Right atrium auricular region (tissue), 2 donors: ENCODE data around the gene RAD51B. TPM values are rescaled to one million over a fixed set of nuclear protein-coding genes. Genes with fewer than 3 reads are reported as not detected.
A peak's percentile ranks its signal among the peaks of the same experiment; 100 is the strongest.

Experiments
- DNase-seq: peaks from one replicate; pipeline ENCODE4 v3.0.0-alpha.2; 2019; ENCODE audit warnings: low spot score
- H3K27ac ChIP-seq, 2 donors: fragments of 200-600 bp; sonication (generic); 1 replicate in 1 of 2; 2 replicates in 1 of 2; pipeline ENCODE4 v1.5.1; 2016 to 2019
- H3K27me3 ChIP-seq, 2 donors: fragments of 200-600 bp; sonication (generic); one replicate each; pipeline versions ENCODE4 v1.5.1 to v1.6.0; 2017 to 2019
- H3K36me3 ChIP-seq: fragments of 200-600 bp; sonication (generic); one replicate; pipeline ENCODE4 v1.5.1; 2016
- H3K4me1 ChIP-seq, 2 donors: fragments of 200-600 bp; sonication (generic); one replicate each; pipeline versions ENCODE4 v1.5.1 to v1.6.0; 2017 to 2019
- H3K4me3 ChIP-seq, 2 donors: fragments of 200-600 bp; sonication (generic); 1 replicate in 1 of 2; 2 replicates in 1 of 2; pipeline ENCODE4 v1.5.1; 2017 to 2019; ENCODE audit warnings: mild to moderate bottlenecking in 1 of 2, moderate library complexity in 1 of 2
- H3K9me3 ChIP-seq, 2 donors: fragments of 200-600 bp; sonication (generic); one replicate each; pipeline ENCODE4 v1.5.1; 2019
- CTCF ChIP-seq, 2 donors: fragments of 200-600 bp; sonication (generic); IDR thresholded peaks; one replicate each; pipeline ENCODE4 v1.5.1; 2019; ENCODE audit warnings: antibody characterized with exemption in 2 of 2
- total RNA-seq, 2 donors: library from RNA; depleted of rRNA; stranded (reverse); fragments of >200 nt; gene quantifications; one replicate each; pipeline ENCODE4 v1.1.0, GENCODE V29; 2016

RAD51B gene
- total RNA-seq, 2 donors from 2014 or later, result 1.2 to 1.5 TPM

GRCh38 chr14:68594737-68595380 lies 775.3 kb downstream of the RAD51B start:
- Histone ChIP-seq H3K36me3 (no peaks in the 10 kb centered on the region), H3K9me3 (no peaks in the 10 kb centered on the region), H3K4me1 (peaks cover 0 to 34% of the 10 kb centered on the region in 2 donors), H3K27me3 (no peaks in the 10 kb centered on the region), H3K27ac (no peak overlapping the region), H3K4me3 (no peak overlapping the region)
- TF ChIP-seq CTCF (IDR thresholded peaks at IDR 0.05), result no peak
- DNase-seq, result no peak

- Histone ChIP-seq H3K4me1 (peaks cover 0 to 25% of the 10 kb centered on the region in 2 donors), H3K27me3 (no peaks in the 10 kb centered on the region), H3K4me3 (no peak overlapping the region), H3K36me3 (no peaks in the 10 kb centered on the region), H3K9me3 (no peaks in the 10 kb centered on the region), H3K27ac (no peak overlapping the region)
- TF ChIP-seq CTCF (IDR thresholded peaks at IDR 0.05), result no peak
- no peak for DNase-seq
Observed at GRCh38 chr14:68596211-68596610, 776.6 kb downstream of the RAD51B start.

- no peak for TF ChIP-seq CTCF (IDR thresholded peaks at IDR 0.05)
- Histone ChIP-seq H3K36me3 (no peaks in the 10 kb centered on the region), H3K27me3 (no peaks in the 10 kb centered on the region), H3K9me3 (no peaks in the 10 kb centered on the region), H3K4me1 (peaks cover 0 to 25% of the 10 kb centered on the region in 2 donors), H3K4me3 (no peak overlapping the region), H3K27ac (no peak overlapping the region)
- no peak for DNase-seq
Observed at GRCh38 chr14:68596701-68597100, 777.1 kb downstream of the RAD51B start.

GRCh38 chr14:68598089-68598488 lies 778.5 kb downstream of the RAD51B start:
- peak overlapping the region; percentile 81 to 86 for H3K27ac ChIP-seq
- H3K36me3 ChIP-seq, result no peaks in the 10 kb centered on the region
- TF ChIP-seq CTCF (IDR thresholded peaks at IDR 0.05), result no peak
- no peak for DNase-seq
- peaks cover 0 to 25% of the 10 kb centered on the region in 2 donors for H3K4me1 ChIP-seq
- H3K4me3 ChIP-seq, result no peak overlapping the region
- H3K9me3 ChIP-seq, result no peaks in the 10 kb centered on the region
- no peaks in the 10 kb centered on the region for H3K27me3 ChIP-seq

- Histone ChIP-seq H3K27ac (peak overlapping the region; percentile 81 to 86), H3K9me3 (no peaks in the 10 kb centered on the region), H3K4me1 (peaks cover 0 to 25% of the 10 kb centered on the region in 2 donors), H3K36me3 (no peaks in the 10 kb centered on the region), H3K4me3 (peak overlapping the region in 1 of 2 donors; percentile 9), H3K27me3 (no peaks in the 10 kb centered on the region)
- peak; percentile 91 for DNase-seq
- no peak for TF ChIP-seq CTCF (IDR thresholded peaks at IDR 0.05)
Observed at GRCh38 chr14:68598621-68599447, 779.3 kb downstream of the RAD51B start.
